Mononuclear cell (primary cell): ENCODE results near the gene ADCY2. TPM values are rescaled to one million over a fixed set of nuclear protein-coding genes. Genes with fewer than 3 reads are reported as not detected.

ENCODE experiments used
- H3K27me3 ChIP-seq: 2 replicates; pipeline ENCODE4 v1.6.0; 2011; ENCODE audit warnings: low read length, control low read depth; ENCODE audit not compliant: insufficient read depth
- H3K4me1 ChIP-seq: 2 replicates; pipeline ENCODE4 v1.5.1; 2011; ENCODE audit warnings: mild to moderate bottlenecking, low read length, control low read depth; ENCODE audit not compliant: insufficient read depth
- H3K4me3 ChIP-seq: 2 replicates; pipeline ENCODE4 v1.5.1; 2011; ENCODE audit warnings: mild to moderate bottlenecking, low read length, moderate library complexity
- H3K9me3 ChIP-seq: 2 replicates; pipeline ENCODE4 v1.5.1; 2011; ENCODE audit warnings: low read depth, mild to moderate bottlenecking, control low read depth, low read length
- total RNA-seq: library from RNA; depleted of rRNA; stranded (reverse); fragments of >200 nt; gene quantifications from one replicate; pipeline ENCODE4 v1.2.3, GENCODE V29; 2012

Gene ADCY2
- total RNA-seq, 1 donor = under 0.01 TPM

DNA sequence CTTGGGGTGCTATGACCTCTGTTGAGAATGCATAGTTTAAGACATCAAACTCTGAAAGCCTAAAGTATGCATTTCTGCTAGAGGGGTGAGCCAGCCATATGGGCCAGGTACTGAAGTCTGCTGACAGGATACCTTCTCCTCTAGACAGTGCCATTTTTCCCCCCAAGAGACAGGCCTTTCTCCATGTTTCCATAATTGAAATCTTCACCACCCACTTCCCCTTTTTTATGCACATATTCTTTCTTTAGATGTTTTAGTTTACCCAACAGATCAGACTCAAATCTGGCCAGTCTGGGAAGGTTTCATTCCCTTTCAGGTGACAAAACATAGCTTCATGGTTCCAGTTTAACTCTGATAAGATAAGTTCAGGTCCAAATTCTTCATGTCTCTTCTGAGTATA lies 212.8 kb downstream of the ADCY2 start:
- Histone ChIP-seq H3K9me3 (no peaks in the 10 kb centered on the region), H3K27me3 (no peaks in the 10 kb centered on the region), H3K4me3 (no peak overlapping the region), H3K4me1 (no peaks in the 10 kb centered on the region)

- no peaks in the 10 kb centered on the region for H3K27me3 ChIP-seq
Observed at GRCh38 chr5:7609726-7610125, 213.8 kb downstream of the ADCY2 start.

GRCh38 chr5:7610531-7611177 lies 214.7 kb downstream of the ADCY2 start:
- Histone ChIP-seq H3K9me3 (no peaks in the 10 kb centered on the region), H3K27me3 (no peaks in the 10 kb centered on the region), H3K4me3 (no peak overlapping the region), H3K4me1 (no peaks in the 10 kb centered on the region)

More at GRCh38 chr5:7609726-7610125, 213.8 kb downstream of the ADCY2 start:
- Histone ChIP-seq H3K4me1 (no peaks in the 10 kb centered on the region), H3K9me3 (no peaks in the 10 kb centered on the region), H3K4me3 (no peak overlapping the region)

GRCh38 chr5:7611518-7611917 lies 215.6 kb downstream of the ADCY2 start:
- Histone ChIP-seq H3K4me3 (no peak overlapping the region), H3K27me3 (no peaks in the 10 kb centered on the region), H3K4me1 (no peaks in the 10 kb centered on the region), H3K9me3 (no peaks in the 10 kb centered on the region)

DNA sequence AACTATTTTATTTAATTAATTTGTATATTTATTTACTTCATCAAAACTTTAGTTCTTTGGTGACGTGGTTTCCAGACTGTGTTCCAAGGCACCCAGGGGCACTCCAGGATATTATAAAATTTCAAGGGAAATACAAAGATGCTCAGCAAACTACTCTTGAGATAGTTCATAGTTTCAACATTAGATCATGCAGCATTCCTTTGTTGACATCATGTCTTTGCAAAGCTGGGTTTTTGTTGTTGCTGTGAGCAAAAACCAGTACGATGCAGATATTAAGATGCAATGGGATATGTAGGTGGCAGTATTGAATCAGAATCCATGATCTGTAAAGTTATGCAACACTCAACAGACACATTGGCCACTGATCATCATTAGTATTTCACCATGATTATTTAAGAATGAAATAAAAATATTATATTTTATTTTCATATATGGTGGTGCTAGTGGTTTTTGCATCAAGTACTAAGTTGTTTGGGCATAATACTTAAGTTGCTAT lies 219.7 kb downstream of the ADCY2 start:
- Histone ChIP-seq H3K27me3 (no peaks in the 10 kb centered on the region), H3K4me1 (no peaks in the 10 kb centered on the region), H3K4me3 (no peak overlapping the region), H3K9me3 (no peaks in the 10 kb centered on the region)

GRCh38 chr5:7616897-7617296 lies 221.0 kb downstream of the ADCY2 start:
- H3K9me3 ChIP-seq = no peaks in the 10 kb centered on the region
- H3K4me3 ChIP-seq = no peak overlapping the region
- H3K4me1 ChIP-seq = no peaks in the 10 kb centered on the region
- no peaks in the 10 kb centered on the region for H3K27me3 ChIP-seq

GRCh38 chr5:7622498-7622897 lies 226.6 kb downstream of the ADCY2 start:
- no peaks in the 10 kb centered on the region for H3K4me1 ChIP-seq
- H3K4me3 ChIP-seq = no peak overlapping the region
- no peaks in the 10 kb centered on the region for H3K27me3 ChIP-seq
- H3K9me3 ChIP-seq = no peaks in the 10 kb centered on the region

DNA sequence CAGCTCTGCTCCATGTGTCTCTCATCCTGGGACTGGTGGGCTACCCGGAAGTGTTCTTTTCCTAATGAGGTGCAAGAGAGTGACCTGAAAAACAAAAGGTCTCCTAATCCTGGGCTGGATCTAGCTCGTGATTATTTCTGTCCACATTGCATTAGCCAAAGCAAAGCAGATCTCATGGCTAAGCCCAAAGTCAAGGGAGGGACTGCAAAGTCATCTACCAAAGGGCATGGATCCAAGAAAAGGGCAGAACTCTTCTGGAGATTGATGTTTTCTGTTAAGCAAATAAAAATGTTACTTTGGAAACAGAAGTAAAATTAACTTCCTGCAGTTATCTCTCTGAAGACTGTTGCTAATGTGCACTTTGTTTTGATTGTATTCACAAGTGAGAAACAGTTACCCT lies 229.8 kb downstream of the ADCY2 start:
- Histone ChIP-seq H3K4me1 (no peaks in the 10 kb centered on the region), H3K4me3 (no peak overlapping the region), H3K27me3 (no peaks in the 10 kb centered on the region), H3K9me3 (no peaks in the 10 kb centered on the region)

DNA sequence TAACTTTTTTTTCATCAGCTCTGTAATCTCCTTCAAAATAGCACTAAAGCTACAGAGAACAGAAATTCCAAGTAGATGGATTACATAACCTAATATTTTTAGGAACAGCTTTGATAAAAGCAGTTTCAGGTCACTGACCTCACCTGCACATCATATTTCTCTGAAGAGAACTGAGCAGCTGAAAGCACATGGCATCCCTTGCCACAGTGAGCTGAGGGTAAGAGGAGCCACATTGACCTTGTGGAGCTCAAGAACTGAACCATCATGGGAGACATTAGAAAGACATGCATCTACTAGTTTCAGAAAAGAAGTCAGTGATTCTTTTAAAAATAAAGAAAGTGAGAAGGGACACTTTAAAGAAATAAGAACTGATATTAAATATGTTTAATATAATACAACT lies 232.3 kb downstream of the ADCY2 start:
- Histone ChIP-seq H3K27me3 (no peaks in the 10 kb centered on the region), H3K4me1 (no peaks in the 10 kb centered on the region), H3K4me3 (no peak overlapping the region), H3K9me3 (no peaks in the 10 kb centered on the region)

- H3K9me3 ChIP-seq = no peaks in the 10 kb centered on the region
- no peaks in the 10 kb centered on the region for H3K27me3 ChIP-seq
- H3K4me1 ChIP-seq = no peaks in the 10 kb centered on the region
- H3K4me3 ChIP-seq = no peak overlapping the region
Observed at GRCh38 chr5:7628820-7629219, 232.9 kb downstream of the ADCY2 start.

DNA sequence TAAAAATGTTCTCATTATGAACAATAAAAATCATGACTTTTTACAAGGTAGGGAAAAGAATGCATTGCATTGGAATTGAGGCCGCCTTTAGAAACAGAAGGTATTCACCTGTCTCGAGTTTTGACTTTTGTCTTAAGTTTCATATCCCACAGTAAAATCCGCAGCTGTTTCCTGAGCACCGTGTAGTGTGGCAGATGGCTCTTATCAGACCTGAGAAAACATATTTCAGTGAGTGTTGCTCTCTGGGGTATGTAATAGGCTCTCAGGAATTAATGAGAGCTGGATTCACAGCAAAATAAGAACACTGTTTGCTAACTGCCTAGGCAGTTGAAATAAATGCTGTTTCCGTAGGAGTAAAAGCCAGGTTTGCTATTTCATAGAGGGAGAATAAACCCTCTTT lies 233.6 kb downstream of the ADCY2 start:
- Histone ChIP-seq H3K9me3 (no peaks in the 10 kb centered on the region), H3K27me3 (no peaks in the 10 kb centered on the region), H3K4me3 (no peak overlapping the region), H3K4me1 (no peaks in the 10 kb centered on the region)

DNA sequence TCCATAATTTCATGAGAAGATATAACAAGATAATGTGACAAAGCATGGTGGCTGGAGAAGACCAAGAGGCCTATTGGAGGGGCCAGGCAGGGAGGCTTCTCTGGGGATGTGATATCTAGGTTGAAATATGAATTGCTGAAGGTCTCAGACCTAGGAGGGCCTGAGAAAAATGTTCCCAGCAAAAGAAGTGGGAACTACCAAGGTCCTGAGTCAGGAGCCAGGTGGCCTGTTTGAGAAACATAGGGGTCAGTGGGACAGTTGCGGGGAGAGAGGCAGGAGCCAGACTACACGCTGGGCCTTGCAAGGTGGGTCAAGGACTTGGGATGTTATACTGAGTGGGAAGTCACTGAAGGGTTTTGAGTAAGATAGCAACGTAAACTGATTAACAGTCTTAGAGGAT lies 238.9 kb downstream of the ADCY2 start:
- Histone ChIP-seq H3K27me3 (no peaks in the 10 kb centered on the region), H3K4me1 (no peaks in the 10 kb centered on the region), H3K4me3 (no peak overlapping the region), H3K9me3 (no peaks in the 10 kb centered on the region)

GRCh38 chr5:7638456-7638855 lies 242.5 kb downstream of the ADCY2 start:
- no peaks in the 10 kb centered on the region for H3K27me3 ChIP-seq
- no peak overlapping the region for H3K4me3 ChIP-seq
- H3K4me1 ChIP-seq = no peaks in the 10 kb centered on the region
- peaks cover 4% of the 10 kb centered on the region for H3K9me3 ChIP-seq

GRCh38 chr5:7642029-7642428 lies 246.1 kb downstream of the ADCY2 start:
- Histone ChIP-seq H3K4me1 (no peaks in the 10 kb centered on the region), H3K9me3 (peaks cover 4% of the 10 kb centered on the region), H3K4me3 (no peak overlapping the region), H3K27me3 (no peaks in the 10 kb centered on the region)

GRCh38 chr5:7644723-7645122 lies 248.8 kb downstream of the ADCY2 start:
- Histone ChIP-seq H3K4me3 (no peak overlapping the region), H3K27me3 (no peaks in the 10 kb centered on the region)

GRCh38 chr5:7650755-7651154 lies 254.8 kb downstream of the ADCY2 start:
- no peaks in the 10 kb centered on the region for H3K4me1 ChIP-seq
- no peak overlapping the region for H3K4me3 ChIP-seq
- no peaks in the 10 kb centered on the region for H3K9me3 ChIP-seq
- no peaks in the 10 kb centered on the region for H3K27me3 ChIP-seq

More at GRCh38 chr5:7644723-7645122, 248.8 kb downstream of the ADCY2 start:
- peaks cover 4% of the 10 kb centered on the region for H3K9me3 ChIP-seq
- H3K4me1 ChIP-seq = no peaks in the 10 kb centered on the region
